DMS53 treated with DMSO at 0.1 percent for 48 hours (cell line): Measurements from ENCODE around the gene GSPT1.
A peak's percentile ranks its signal among the peaks of the same experiment; 100 is the strongest.
"Not testable (repeated sequence)": the region's sequence is repeated elsewhere in the genome, so short reads cannot be mapped to it uniquely, and the experiment has no call there.

Experiments
- DNase-seq: peaks from one replicate; lab custom pipeline; 2025; ENCODE audit not compliant: unreplicated experiment; lab: John Stamatoyannopoulos, UW

The GSPT1 gene

DNA sequence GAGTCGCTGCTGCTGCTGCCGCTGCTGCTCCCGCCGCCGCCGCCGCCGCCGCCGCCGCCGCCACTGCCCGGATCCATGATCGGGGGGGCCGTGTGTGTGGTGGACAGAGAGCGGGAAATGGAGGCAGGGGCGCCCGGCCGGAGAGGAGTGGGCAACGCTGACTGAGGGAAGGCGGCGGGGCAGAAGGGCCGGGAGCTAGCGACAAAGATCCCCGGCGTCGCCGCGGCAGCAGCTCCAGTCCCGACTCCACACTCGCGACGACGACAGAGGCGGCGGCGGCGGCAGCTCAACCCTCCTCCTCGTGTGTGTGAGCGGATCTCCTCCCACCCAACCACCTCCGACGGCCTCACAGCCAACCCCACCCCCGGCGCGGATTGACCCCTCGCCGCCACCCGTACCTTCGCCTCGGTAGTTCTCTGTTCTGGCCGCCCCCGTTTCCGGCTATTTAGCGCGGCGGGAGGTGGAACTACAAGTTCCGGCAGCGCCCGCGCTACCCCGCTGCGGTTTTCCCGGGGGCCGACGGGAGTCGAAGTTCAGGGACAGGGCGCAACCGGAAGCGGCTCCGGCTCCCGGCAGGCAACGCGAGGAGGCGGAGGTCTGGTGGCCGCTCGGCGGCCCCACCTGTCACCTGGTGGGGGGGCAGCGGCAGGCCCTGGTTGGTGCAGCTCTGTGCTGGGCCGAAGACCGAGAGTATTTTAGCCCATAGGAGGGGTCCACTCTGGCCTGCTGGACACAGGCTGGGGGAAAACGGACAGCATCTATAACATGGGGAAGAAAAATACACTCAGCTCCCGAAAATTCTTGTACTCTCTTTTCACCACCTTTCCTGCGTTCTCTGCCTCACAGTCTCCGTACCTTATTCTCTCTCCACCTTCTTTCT is at the start of gene GSPT1:
TSS of gene GSPT1 (minus strand) at position 313 of the 880 bp plus-strand sequence. CDS start at position 77, 236 bp downstream.
- peak; percentile 87 for DNase-seq

DNA sequence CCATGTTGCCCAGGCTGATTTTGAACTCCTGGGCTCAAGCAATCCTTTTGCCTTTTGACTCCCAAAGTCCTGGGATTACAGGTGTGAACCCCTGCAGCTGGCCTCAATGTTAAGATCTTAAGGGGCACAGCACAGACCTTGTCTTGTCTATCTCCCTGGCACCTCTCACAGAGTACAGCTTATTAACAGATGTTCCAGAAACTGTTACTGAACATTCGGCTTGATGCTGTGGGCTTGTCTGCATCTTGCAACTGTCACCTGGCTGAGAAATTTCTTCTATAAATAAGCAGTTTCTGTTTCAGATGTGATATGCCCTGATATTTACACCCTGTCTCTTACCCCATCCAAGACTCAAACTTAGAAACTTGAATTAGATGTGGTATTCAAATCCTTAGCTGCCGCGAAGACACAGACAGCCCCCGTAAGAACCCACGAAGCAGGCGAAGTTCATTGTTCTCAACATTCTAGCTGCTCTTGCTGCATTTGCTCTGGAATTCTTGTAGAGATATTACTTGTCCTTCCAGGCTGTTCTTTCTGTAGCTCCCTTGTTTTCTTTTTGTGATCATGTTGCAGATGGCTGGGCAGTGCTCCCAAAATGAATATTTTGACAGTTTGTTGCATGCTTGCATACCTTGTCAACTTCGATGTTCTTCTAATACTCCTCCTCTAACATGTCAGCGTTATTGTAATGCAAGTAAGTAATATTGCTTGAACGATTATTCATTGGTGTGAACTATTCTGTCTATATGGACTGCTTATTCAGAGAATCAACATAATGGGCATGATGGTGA is 49.2 kb upstream of the GSPT1 start, which contains the start of gene TNFRSF17:
TSS of gene TNFRSF17 (plus strand) at position 450 of the 791 bp plus-strand sequence. CDS start at position 565, 115 bp downstream.
- DNase-seq, result no peak

DNA sequence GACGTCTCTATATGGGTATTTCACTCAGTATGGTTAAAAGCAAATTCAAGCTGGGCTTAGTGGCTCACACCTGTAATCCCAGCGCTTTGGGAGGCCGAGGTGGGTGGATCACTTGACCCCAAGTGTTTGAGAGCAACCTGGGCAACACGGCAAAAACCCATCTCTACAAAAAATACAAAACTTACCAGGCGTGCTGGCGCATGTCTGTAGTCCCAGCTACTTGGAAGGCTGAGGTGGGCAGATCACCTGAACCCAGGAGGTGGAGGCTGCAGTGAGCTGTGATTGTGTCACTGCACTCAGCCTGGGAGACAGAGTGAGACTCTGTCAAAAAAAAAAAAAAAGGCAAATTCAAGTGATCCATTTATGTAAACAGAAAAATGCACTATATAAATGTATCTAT is 48.0 kb upstream of the GSPT1 start:
- DNase-seq, result no peak

DNA sequence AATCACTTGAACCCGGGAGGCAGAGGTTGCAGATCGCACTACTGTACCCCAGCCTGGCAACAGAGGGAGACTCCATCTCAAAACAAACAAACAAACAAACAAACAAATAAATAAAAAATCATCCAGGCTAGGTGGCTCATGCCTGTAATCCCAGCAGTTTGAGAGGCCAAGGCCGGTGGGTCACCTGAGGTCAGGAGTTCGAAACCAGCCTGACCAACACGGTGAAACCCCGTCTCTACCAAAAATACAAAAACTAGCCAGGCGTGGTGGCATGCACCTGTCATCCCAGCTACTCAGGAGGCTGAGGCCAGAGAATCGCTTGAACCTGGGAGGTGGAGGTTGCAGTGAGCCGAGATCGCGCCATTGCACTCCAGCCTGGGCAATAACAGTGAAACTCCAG is 47.2 kb upstream of the GSPT1 start:
- not testable (repeated sequence) for DNase-seq

DNA sequence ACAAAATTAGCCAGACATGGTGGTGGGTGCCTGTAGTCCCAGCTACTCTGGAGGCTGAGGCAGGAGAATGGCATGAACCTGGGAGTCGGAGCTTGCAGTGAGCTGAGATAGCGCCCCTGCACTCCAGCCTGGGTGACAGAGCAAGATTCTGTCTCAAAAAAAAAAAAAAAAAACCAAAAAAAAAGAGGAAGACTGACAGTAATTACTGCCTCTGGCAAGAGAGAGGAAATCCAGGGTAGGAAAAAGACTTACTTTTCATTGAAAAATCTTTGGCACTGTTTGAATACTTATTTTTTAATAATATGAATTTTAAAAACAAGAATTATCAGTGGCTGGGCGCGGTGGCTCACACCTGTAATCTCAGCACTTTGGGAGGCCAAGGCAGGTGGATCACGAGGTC is 46.7 kb upstream of the GSPT1 start:
- DNase-seq, result not testable (repeated sequence)

DNA sequence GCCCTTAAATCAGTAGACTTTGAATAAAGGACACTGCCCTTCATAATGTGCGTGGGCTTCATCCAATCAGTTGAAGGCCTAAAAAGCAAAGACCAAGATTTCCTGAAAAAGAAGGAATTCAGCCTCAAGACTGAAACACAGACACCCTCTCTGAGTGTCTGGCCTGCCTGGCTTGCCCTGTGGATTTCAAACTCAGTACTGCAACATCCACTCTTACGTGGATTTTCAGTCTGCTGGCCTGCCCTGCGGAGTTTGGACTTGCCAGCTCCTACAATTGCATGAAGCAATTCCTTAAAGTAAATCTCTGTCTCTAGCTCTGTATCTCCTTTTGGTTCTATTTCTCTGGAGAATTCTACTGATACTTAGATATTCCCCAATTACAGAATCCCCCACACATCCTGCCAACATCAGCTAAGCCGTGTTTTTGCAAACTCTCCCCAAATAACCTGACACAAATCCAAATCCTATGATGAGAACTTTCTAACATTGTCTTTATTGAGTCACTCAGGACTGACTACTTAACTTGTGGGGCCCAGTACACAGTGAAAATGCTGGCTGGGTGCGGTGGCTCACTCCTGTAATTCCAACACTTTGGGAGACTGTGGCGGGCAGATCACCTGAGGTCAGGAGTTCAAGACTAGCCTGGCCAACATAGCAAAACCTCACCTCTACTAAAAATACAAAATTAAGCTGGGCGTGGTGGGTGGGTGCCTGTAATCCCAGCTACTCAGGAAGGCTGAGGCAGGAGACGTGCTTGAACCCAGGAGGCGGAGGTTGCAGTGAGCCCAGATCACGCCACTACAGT is 42.0 kb upstream of the GSPT1 start:
- no peak for DNase-seq

DNA sequence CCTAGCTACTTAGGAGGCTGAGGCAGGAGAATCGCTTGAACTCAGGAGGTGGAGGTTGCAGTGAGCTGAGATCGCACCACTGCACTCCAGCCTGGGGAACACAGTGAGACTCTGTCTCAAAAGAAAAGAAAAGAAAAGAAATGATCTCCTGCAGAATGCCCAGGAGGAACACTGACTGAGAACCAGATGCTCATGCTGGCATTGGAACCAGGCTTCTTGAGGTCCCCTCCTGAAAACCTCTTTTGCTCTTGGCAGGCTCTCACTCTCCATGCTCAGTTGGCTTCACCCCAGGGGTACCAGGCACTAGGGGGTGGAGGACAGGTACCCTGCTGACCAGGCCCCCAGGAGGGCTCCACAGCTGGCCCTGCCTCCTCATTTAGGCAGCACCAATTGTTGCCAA is 40.8 kb upstream of the GSPT1 start:
- no peak for DNase-seq

DNA sequence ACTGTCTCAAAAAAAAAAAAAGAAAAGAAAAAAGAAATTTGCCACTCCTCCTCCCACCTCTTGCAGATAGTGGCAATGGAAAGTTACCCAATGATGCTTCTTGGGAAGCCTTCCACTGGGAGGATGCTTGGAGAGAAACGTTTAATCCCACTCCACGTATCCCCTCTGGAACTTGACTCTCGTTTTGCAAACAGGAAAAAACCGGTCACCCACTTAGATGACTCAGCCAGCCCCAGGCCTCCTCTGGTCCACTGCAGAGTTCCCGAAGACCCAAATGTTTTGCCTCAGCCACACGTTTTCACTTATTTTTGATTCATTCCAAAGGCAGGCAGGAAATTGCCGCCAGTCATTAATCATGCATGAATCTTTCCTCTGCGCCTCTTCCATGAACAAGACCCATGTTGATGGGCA is 40.0 kb upstream of the GSPT1 start:
- DNase-seq, result no peak

DNA sequence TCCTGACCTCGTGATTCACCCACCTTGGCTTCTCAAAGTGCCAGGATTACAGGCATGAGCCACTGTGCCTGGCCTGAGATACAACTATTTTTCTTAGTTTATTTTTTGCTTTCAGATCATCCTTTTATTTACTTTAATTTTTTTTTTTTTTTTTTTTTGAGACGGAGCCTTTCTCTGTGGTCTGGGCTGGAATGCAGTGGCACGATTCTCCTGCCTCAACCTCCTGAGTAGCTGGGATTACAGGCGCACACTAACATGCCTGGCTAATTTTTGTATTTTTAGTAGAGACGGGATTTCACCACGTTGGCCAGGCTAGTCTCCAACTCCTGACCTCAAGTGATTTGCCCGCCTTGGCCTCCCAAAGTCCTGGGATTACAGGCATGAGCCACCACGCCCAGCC is 37.8 kb upstream of the GSPT1 start:
- DNase-seq, result not testable (repeated sequence)

DNA sequence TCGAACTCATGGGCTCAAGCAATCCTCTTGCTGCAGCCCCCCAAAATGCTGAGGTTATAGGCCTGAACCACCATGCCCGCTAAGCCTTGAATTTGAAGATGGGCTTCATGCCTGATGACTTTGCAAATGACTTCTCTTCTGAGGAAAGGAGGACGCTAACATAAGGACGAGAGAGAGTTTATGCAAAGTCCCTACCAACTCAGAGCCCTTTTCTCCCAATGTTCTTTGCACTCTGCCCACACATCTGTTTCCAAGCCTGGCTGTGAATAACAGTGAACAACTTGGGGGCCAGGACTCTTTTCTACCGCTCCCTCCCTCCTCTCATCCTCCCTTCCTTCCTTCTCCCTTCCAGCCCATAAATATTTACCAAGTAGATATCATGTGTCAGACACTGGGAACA is 34.6 kb upstream of the GSPT1 start:
- DNase-seq, result no peak

DNA sequence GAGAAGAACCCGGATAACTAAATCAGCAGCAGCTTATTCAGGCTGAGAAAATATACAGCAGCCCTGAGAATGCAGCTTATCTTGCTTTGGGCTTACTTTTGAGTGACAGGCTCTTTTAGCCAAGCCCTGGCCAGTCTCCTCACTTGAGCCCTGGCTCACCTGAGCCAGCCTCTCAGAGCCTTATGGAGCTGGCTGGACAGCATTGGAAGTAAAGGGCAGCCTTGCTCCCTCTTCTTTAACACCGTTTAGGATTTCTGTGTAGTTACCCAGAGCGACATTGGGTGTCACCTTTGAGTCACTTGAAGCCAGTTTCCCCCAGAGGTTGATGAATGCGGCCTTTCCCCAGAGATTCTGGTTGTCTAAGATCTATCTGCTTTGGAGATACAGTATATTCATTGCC is 33.8 kb upstream of the GSPT1 start:
- DNase-seq, result peak; percentile 61

DNA sequence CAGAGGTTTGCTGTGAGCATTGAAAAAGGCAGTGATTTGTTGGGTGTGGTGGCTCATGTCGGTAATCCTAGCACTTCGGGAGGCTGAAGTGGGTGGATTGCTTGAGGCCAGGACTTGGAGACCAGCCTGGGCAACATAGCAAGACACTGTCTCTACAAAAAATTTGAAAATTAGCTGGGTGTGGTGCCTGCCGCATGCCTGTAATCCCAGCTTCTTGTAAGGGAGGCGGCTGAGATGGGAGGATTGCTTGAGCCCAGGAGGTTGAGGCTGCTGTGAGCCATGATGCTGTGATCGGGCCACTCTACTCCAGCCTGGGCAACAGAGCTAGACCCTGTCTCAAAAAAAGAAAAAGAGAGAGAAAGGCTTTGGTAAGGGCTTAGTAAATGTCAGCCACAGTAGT is 33.1 kb upstream of the GSPT1 start:
- no peak for DNase-seq

DNA sequence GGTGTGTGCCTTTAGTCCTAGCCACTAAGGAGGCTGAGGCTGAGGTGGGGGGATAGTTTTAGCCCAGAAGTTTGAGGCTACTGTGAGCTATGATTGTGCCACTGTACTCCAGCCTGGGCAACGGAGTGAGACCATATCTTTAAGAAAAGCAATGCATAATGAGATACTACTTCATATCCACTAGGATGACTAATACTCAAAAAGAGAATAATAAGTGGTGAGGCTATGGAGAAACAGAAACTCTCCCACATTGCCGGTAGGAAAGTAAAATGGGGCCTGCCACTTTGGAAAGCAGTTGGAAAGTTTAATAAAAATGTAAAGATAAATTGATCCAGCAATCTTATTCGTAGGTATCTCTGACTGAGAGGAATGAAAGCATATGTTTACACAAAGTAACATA is 30.7 kb upstream of the GSPT1 start:
- no peak for DNase-seq

DNA sequence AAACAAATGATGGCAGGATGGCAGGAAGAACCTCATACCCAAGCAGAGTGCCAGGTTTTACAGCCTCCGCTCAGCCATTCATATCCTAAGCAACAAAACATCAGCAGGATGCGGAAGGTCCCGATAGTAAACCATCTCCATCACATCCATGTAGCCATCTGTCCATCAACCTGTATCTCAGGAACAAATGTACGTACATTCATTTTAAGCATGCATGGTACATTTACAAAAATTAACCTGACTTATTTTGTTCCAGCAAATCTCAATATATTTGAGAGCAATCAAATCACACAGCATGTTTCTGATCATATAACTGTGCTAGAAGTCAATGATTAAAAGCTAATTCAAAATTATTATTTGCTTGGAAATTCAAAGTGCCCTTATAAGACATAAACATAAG is 26.2 kb upstream of the GSPT1 start, which contains the start of gene NPIPB2:
TSS of gene NPIPB2 (minus strand) at position 101 of the 400 bp plus-strand sequence. CDS start at position 101, 0 bp downstream.
- DNase-seq, result not testable (repeated sequence)

DNA sequence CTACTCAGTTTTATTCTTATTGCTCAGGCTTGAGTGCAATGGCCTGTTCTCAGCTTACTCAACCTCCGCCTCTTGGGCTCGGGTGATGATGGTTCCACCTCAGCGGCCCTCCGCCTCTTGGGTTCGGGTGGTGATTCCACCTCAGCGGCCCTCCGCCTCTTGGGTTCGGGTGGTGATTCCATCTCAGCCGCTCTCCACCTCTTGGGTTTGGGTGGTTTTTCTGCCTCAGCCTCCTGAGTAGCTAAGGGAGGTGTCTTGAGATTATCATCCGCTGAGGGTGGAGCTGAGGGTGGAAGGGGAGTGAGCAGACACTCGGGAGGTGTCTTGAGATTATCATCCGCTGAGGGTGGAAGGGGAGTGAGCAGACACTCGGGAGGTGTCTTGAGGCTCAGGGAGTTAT is 11.6 kb upstream of the GSPT1 start:
- DNase-seq, result not testable (repeated sequence)

DNA sequence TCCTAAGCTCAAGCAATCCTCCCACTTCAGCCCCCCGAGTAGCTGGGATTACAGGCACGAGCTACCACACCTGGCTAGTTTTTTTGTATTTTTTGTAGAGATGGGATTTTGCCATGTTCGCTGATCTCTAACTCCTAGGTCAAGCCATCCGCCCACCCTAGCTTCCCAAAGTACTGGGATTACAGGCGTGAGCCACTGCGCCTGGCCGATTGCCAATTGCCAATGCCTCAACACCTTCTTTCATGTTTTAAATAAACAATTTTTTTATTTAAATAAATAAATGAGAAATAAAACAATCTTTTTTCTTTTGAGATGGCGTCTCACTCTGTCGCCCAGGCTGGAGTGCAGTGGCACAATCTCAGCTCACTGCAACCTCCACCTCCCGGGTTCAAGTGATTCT is 8.3 kb upstream of the GSPT1 start:
- DNase-seq, result not testable (repeated sequence)

DNA sequence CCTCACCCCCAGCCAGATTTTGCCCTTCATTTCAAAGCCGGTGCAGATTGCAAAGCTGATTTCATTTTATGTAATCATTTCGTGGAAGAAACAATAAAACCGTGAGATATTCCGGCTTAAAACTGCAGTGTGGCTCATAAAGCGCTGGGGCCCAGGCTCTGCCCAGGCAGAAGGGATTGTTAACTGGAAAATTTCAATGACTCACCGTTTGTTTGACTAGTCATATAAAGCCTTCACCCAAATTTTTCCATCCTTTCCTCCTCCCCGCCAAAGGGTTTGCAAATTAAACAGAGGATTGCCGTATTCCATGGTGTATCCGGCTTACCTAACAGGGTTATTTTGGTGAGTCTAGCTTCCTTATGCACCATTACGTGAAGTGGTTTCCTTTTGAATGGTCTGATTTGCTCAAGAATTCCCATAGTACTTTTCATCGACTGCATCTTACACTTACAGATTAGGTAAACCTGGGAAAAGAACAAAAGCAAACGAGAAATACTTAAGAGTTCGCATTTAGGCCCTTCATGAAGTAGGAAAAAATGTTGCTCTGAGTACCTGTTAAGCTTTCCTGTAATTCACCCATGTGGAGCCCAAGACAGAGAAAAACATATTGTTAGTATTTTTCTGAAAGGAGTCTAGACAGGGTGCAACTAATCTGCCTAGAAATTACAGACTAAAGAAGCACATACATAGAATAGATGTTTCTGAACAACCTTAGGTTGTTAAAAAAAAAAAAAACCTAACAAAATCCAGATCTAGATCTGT is 949 bp upstream of the GSPT1 start:
- peak; percentile 78 for DNase-seq

DNA sequence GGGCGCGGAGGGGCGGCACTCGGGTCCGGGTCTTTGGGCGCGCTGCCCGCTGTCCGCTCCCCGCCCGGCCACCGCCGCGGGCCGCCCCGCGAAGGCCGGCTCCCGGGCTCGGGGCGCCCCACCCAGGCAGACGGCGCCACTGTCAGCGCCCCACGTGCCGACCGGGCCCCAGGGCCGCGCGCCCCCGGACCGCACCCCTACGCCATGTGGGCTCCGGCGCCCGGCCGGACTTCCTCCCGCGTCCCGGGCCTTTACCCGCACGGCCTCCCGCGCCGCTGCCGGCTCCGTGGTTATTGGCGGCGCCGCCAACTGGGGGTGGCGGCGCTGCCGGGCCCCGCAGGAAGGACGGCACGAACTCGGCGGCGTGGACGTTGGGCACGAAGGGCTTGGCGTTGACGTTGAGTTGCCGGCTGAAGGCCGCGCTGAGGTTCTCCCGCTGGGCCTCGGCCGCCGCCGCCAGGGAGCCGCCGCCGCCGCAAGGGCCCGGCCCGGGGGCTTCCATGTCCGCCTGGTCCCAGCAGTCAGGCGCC is 577 bp downstream of the GSPT1 start:
- DNase-seq, result no peak

DNA sequence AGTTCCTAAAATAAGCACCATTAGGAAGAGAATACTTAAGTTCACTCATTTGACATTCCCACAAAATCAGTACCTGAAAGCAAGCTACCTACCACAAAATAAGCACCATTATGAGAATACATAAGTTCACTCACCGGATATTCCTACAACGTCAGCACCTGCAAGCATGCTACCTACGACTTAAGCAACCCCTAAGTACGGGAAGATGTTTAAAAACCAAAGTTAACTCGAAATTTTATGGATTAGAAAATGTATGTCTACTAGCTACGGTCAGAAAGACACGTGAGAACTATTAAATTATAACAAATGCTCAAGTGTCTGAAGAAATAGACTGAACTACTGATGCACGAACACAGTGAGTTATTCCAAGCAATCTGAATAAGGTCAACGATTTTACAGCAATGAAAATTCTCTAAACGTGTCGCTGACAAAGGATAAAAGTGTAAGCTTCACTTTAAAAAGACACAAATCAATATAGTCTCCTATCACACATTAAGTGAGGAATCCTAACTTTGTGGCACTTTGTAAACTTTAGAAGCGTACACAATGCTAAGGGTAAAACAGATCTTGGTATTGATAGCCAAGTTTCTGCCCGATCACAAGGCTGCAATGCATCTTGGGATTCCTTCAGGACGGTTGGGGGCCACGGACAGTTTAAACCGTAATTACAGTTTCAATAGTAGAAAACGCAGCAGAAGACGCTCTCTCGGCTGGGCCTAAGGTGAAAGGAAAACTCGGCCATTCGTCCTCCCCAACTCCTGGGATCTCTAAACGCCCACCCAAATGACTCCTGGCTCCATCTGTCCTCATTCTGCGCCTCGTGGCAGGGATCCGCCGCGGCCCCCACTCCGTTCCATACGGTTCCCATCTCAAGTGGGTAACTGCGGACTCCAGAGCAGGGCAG is 1.3 kb downstream of the GSPT1 start:
- no peak for DNase-seq
